GM12878 (cell line): ENCODE data around the gene MPRIP. TPM values are rescaled to one million over a fixed set of nuclear protein-coding genes. Genes with fewer than 3 reads are reported as not detected.

Source experiments
- ATAC-seq: fragments of 200-7000 bp; cut with Tn5 transposase; 3 replicates; pipeline ENCODE4 v1.9.1; 2020; ENCODE audit warnings: mild to moderate bottlenecking, moderate library complexity
- BruUV-seq: library from RNA; stranded (reverse); fragments of 400-500 nt; replicated peaks from 2 replicates; lab custom pipeline; 2021; lab: Mats Ljungman, UMichigan
- CTCF ChIA-PET: fragments of 300-600 bp; sonication (Branson Sonifier 250); formaldehyde crosslinking; extraction: SDS; loops from one replicate; lab custom pipeline; 2021; ENCODE audit warnings: inconsistent platforms; lab: Yijun Ruan, JAX
- POLR2A ChIA-PET: fragments of 350-600 bp; formaldehyde crosslinking; extraction: SDS; loops from one replicate; lab custom pipeline; 2021; ENCODE audit warnings: inconsistent platforms; lab: Charles Lee
- RAD21 ChIA-PET: fragments of 300-600 bp; sonication (Branson Sonifier 250); formaldehyde crosslinking; loops from one replicate; lab custom pipeline; 2023; ENCODE audit warnings: antibody characterized with exemption; ENCODE audit not compliant: unreplicated experiment; lab: Charles Lee
- SMC1A ChIA-PET: fragments of 300-600 bp; sonication (Branson Sonifier 250); formaldehyde crosslinking; loops from one replicate; lab custom pipeline; 2023; ENCODE audit not compliant: unreplicated experiment, uncharacterized antibody; lab: Charles Lee
- DNase-seq: peaks from one replicate; pipeline ENCODE4 v3.0.0-alpha.2; 2011; ENCODE audit warnings: low read depth, low spot score
- FAIRE-seq: peaks from 3 replicates; lab custom pipeline; 2011; peaks lifted over from hg19 to GRCh38; lab: Jason Lieb, UNC
- H2AFZ ChIP-seq: 2 replicates; pipeline ENCODE4 v1.6.0; 2011; ENCODE audit warnings: low read depth, low read length, control low read depth; ENCODE audit not compliant: control insufficient read depth
- H3K27ac ChIP-seq: 2 replicates; pipeline ENCODE4 v1.5.1; 2011; ENCODE audit warnings: control low read depth; ENCODE audit not compliant: control insufficient read depth, insufficient read depth
- H3K27me3 ChIP-seq, 2 experiments: replicated peaks in 1 of 2; 2 replicates each; pipeline versions ENCODE4 v1.6.0 to v1.6.1; 2011; ENCODE audit warnings: low read length in 1 of 2; ENCODE audit not compliant: control insufficient read depth in 2 of 2, insufficient read depth in 2 of 2
- H3K36me3 ChIP-seq, 2 experiments: 2 replicates each; pipeline ENCODE4 v1.5.1; 2011; ENCODE audit warnings: low read length in 1 of 2; ENCODE audit not compliant: control insufficient read depth in 2 of 2, insufficient read depth in 2 of 2
- H3K4me1 ChIP-seq: 2 replicates; pipeline ENCODE4 v1.6.1; 2011; ENCODE audit warnings: mild to moderate bottlenecking, low read length, moderate library complexity, mixed read lengths; ENCODE audit not compliant: control insufficient read depth, insufficient read depth
- H3K4me2 ChIP-seq: 2 replicates; pipeline ENCODE4 v1.6.0; 2011; ENCODE audit warnings: control low read depth; ENCODE audit not compliant: control insufficient read depth, insufficient read depth
- H3K4me3 ChIP-seq: fragments of 200-600 bp; sonication (generic); 2 replicates; pipeline ENCODE4 v1.5.1; 2016
- H3K79me2 ChIP-seq: 2 replicates; pipeline ENCODE4 v1.6.0; 2011; ENCODE audit warnings: low read length; ENCODE audit not compliant: control insufficient read depth, insufficient read depth
- H3K9ac ChIP-seq: 2 replicates; pipeline ENCODE4 v1.8.0; 2011; ENCODE audit warnings: low read length, control low read depth, mixed read lengths; ENCODE audit not compliant: control insufficient read depth, insufficient read depth
- H3K9me3 ChIP-seq: replicated peaks from 3 replicates; pipeline ENCODE4 v1.5.1; 2011; ENCODE audit warnings: mild to moderate bottlenecking, low read length; ENCODE audit not compliant: control insufficient read depth, insufficient read depth
- H4K20me1 ChIP-seq: 2 replicates; pipeline ENCODE4 v1.6.0; 2011; ENCODE audit not compliant: control insufficient read depth, insufficient read depth
- CBX3 ChIP-seq: fragments of 200-600 bp; sonication (generic); IDR thresholded peaks from 2 replicates; pipeline ENCODE4 v1.6.1; 2016; ENCODE audit warnings: low read depth, borderline replicate concordance
- CTCF ChIP-seq, 3 experiments: IDR thresholded peaks in 2 of 3; conservative IDR thresholded peaks in 1 of 3; 2 replicates each; pipeline ENCODE4 v1.5.1; 2011; ENCODE audit warnings: low read depth in 3 of 3, low read length in 3 of 3, mild to moderate bottlenecking in 3 of 3, control low read depth in 2 of 3, moderate library complexity in 2 of 3, inconsistent platforms in 1 of 3, mixed read lengths in 1 of 3; ENCODE audit not compliant: control insufficient read depth in 2 of 3, insufficient read depth in 1 of 3; ENCODE audit errors: extremely low read depth in 1 of 3
- HDAC2 ChIP-seq: fragments of 200-600 bp; sonication (generic); IDR thresholded peaks from 2 replicates; pipeline ENCODE4 v1.6.1; 2017
- JUNB ChIP-seq: IDR thresholded peaks from 2 replicates; pipeline ENCODE4 v1.6.1; 2016; ENCODE audit warnings: antibody characterized with exemption, mild to moderate bottlenecking
- KAT2A ChIP-seq: conservative IDR thresholded peaks from 2 replicates; pipeline ENCODE4 v1.6.1; 2011; ENCODE audit warnings: low read depth, low read length; ENCODE audit not compliant: control insufficient read depth
- MTA2 ChIP-seq: fragments of 450-650 bp; IDR thresholded peaks from 2 replicates; pipeline ENCODE4 v1.6.1; 2016; ENCODE audit warnings: low read depth, mild to moderate bottlenecking, moderate library complexity
- NFIC ChIP-seq: IDR thresholded peaks from 2 replicates; pipeline ENCODE4 v1.6.1; 2012; ENCODE audit warnings: low read depth, mild to moderate bottlenecking, inconsistent platforms, low read length, moderate library complexity
- NFYA ChIP-seq: IDR thresholded peaks from 2 replicates; pipeline ENCODE4 v1.6.1; 2011; ENCODE audit warnings: low read depth, mild to moderate bottlenecking, low read length, improper control_type of control experiment, borderline replicate concordance
- POLR2AphosphoS2 ChIP-seq: IDR thresholded peaks from 2 replicates; pipeline ENCODE4 v1.6.1; 2011; ENCODE audit warnings: low read depth, mild to moderate bottlenecking, low read length, improper control_type of control experiment, moderate library complexity
- RCOR1 ChIP-seq: conservative IDR thresholded peaks from 2 replicates; pipeline ENCODE4 v1.6.1; 2012; ENCODE audit warnings: low read depth, low read length, improper control_type of control experiment
- RUNX3 ChIP-seq: IDR thresholded peaks from 2 replicates; pipeline ENCODE4 v1.6.1; 2012; ENCODE audit warnings: low read length, inconsistent platforms
- SPI1 ChIP-seq: IDR thresholded peaks from 2 replicates; pipeline ENCODE4 v1.6.1; 2011; ENCODE audit warnings: low read depth, mild to moderate bottlenecking, low read length, moderate library complexity, borderline replicate concordance; ENCODE audit not compliant: insufficient read depth
- STAT1 ChIP-seq: fragments of 450-650 bp; conservative IDR thresholded peaks from 2 replicates; pipeline ENCODE4 v1.6.1; 2014; ENCODE audit warnings: antibody characterized with exemption, mild to moderate bottlenecking
- TBL1XR1 ChIP-seq: IDR thresholded peaks from 2 replicates; pipeline ENCODE4 v1.6.1; 2012; ENCODE audit warnings: low read depth, low read length, improper control_type of control experiment
- WRNIP1 ChIP-seq: IDR thresholded peaks from 2 replicates; pipeline ENCODE4 v1.6.1; 2011; ENCODE audit warnings: low read depth, low read length, improper control_type of control experiment, borderline replicate concordance
- ZBED1 ChIP-seq: IDR thresholded peaks from 2 replicates; pipeline ENCODE4 v1.6.1; 2016; ENCODE audit warnings: borderline replicate concordance
- ZNF384 ChIP-seq: IDR thresholded peaks from 2 replicates; pipeline ENCODE4 v1.6.1; 2012; ENCODE audit warnings: low read depth, mild to moderate bottlenecking, low read length, improper control_type of control experiment, borderline replicate concordance
- WGBS: methylation state at CpG from one replicate; pipeline ENCODE4 v1.1.6; 2016; ENCODE audit warnings: low lambda C conversion rate; ENCODE audit not compliant: insufficient replicate concordance, insufficient coverage; ENCODE audit errors: missing lambda C conversion rate; 5-methylcytosine and 5-hydroxymethylcytosine counted together
- in situ Hi-C: fragments of 300-500 bp; cut with MboI; formaldehyde crosslinking; loops from 9 replicates; pipeline ENCODE4 v1.14.3; 2018; ENCODE audit warnings: mixed read lengths
- intact Hi-C: fragments of 100-400 bp; cut with micrococcal nuclease; formaldehyde crosslinking; loops from one replicate; pipeline ENCODE4 v1.14.2; 2022; ENCODE audit not compliant: unreplicated experiment
- polyA plus RNA-seq, 11 experiments: library from polyadenylated mRNA; depleted of rRNA in 4 of 11; unstranded in 6 of 11; stranded (reverse) in 5 of 11; fragments of >200 nt; fragmentation: Nextera tagmentation in 4 of 11; fragmentation: Illumina TruSeq in 1 of 11; extraction: Ambion mirVana in 4 of 11; extraction: Trizol in 1 of 11; gene quantifications; 1 replicate in 1 of 11; 2 replicates in 10 of 11; pipeline versions ENCODE4 v1.2.1 to v1.2.3, GENCODE V29; 2011 to 2016; ENCODE audit warnings: inconsistent platforms in 2 of 11, missing spikeins in 2 of 11, low read depth in 1 of 11
- total RNA-seq, 4 experiments: library from RNA; depleted of rRNA in 3 of 4; stranded (reverse); fragments of >200 nt in 3 of 4; fragmentation: Illumina TruSeq in 1 of 4; extraction: Trizol in 1 of 4; gene quantifications; 2 replicates each; pipeline versions ENCODE4 v1.2.1 to v1.2.3, GENCODE V29; 2013 to 2021

MPRIP gene
- total and polyA plus RNA-seq, 10 of the 15 experiments (the other 5 are each of a cell fraction or from before 2014, with no cell fraction given) = 16.5 to 168 (median 71.7) TPM

- Histone ChIP-seq H3K9me3 (no peaks in the 10 kb centered on the region), H3K27me3 (no peaks in the 10 kb centered on the region), H3K27ac (no peak overlapping the region), H3K4me2 (no peak overlapping the region), H2AFZ (no peak overlapping the region), H3K79me2 (no peaks in the 10 kb centered on the region), H3K4me1 (no peaks in the 10 kb centered on the region), H3K36me3 (no peaks in the 10 kb centered on the region), H4K20me1 (no peaks in the 10 kb centered on the region), H3K4me3 (no peak overlapping the region), H3K9ac (no peak overlapping the region)
- DNase-seq (no peak), ATAC-seq (no peak; the same call in 2 of the 3 replicates), FAIRE-seq (no peak)
- ChIA-PET RAD21 (no interaction called here), SMC1A (interaction anchor here (0.7 kb wide), 1 partner anchor 873 kb away, joined by 3 read pairs; no protein-coding TSS in a partner anchor), POLR2A (no interaction called here), CTCF (interaction anchor here (1.4 kb wide), 1 partner anchor 23 kb away, joined by 4 read pairs; no protein-coding TSS in a partner anchor)
- TF ChIP-seq KAT2A (no peak), MTA2 (no peak), HDAC2 (no peak), SPI1 (no peak), STAT1 (no peak), CBX3 (no peak), RCOR1 (no peak), WRNIP1 (no peak), ZBED1 (no peak), CTCF (IDR thresholded peaks at IDR 0.05 in 2 of 3, conservative IDR thresholded peaks at IDR 0.05 in 1 of 3; ENCODE audit: control insufficient read depth in 2 of 3, extremely low read depth in 1 of 3, insufficient read depth in 1 of 3, low read depth in 3 of 3, low read length in 3 of 3) (no peak), TBL1XR1 (no peak), POLR2AphosphoS2 (no peak), NFYA (no peak), JUNB (no peak), ZNF384 (no peak), RUNX3 (no peak), NFIC (no peak)
- intact Hi-C loops = no loop called here
- BruUV-seq = no TSS peak
- in situ Hi-C loops = no loop called here
- WGBS = 17% methylated on average over 16 of the region's 16 CpGs
Measured at GRCh38 chr17:17028878-17029535, 13.2 kb upstream of the MPRIP start.
